ENCODE measurements around the gene LCP1. TPM values are rescaled to one million over a fixed set of nuclear protein-coding genes. Genes with fewer than 3 reads are reported as not detected.

The LCP1 gene
- polyA plus RNA-seq, 10 donors: 7.2 to 34.3 (median 12.9) TPM

DNA sequence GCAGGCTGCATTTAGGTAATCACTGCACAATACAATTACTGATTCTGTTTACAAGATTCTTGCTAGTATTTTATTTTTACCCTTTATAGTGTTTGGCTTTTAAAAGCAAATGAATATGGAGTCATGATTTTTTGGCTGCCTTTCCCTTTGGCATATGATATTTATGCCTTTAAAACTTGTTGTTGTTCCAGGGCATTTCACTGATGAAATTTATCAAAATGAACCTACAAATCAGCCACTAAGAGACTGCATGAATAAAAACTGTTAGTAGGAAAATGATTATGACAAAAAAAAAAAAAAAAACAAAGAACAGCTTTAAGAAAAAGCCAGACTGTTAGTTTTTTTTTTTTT, 79.7 kb downstream of the LCP1 start:
- no peak for DNase-seq

DNA sequence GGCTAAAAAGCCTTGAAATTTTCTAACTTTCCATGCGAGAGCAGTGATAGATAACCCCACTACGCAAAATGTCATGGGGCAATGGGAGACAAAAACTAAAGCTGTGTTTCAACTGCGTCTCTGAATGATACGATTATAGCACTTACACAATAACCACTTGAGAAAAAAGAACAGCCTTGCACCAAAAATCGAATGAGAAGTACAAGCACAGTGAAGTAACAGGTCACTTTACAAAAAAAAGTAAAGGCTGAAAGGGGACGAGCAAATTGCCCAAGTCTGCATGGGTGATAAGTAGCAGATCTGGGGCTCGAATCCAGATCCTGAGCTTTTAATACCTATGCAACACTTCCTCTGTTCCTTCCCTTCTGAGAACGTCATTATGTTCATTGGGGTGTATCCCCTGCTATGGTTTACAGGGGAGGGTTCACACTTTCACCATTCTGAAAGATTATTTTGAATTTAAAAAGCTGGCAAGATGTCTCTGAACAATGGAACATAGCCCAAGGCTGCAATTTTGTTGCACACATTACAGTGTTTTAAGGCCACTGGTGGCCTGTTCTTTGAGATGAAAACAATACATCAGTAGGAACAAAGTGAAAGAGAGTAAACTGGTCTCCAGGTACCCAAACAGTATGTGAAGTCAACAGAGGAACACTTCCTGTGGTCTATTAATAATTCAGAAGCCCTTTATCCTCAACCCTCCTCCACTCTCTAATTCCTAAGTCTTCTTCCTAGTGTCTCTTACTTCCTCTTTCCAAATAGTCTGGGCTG, 80.3 kb downstream of the LCP1 start:
- no peak for DNase-seq

DNA sequence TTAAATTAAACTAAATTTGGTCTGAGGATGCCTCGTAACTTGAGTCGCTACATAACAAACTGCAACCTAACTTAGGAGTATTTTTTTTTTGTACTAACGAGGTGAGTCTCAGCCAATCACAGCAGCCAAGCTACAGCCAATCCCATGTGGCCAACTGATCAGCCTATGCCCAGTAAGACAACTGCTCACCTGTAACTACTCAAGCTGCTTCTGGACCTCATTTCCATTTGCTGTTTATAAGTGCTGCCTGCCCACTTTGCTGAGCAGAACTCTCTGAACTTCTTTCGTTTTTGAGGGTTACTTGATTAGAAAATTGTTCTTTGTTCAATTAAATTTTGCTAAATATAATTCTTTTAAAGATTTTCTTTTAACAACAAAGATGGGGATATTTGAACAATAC, 81.0 kb downstream of the LCP1 start:
- DNase-seq: no peak

DNA sequence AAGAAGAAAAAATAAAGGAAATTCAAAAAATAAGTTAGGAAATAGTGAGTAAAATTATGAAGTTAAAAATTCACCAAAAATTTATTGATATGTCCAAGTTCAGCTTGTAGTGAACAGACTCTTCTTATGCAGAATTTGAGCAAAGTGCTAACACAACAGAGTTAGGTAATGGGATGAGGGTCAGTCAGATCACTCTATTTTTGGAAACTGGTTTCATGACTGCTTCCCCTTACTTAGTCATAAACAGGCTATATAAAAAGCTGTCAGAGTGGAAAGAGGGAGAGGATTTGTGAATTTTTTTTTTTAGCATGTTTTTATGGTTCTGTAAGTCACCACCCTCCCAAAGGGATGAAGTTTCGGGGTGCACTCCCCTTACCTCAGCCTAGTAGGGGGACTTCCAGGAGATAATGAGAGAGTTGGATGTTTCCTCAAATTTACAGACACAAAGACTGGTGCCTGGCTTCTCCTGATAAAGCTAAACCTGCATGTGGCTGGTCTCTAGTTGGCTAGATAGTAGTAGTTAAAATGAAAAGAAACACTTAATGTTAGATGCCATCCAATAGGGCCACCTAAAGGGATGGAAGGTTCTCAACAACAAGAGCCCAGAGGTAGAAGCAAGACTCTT, 81.7 kb downstream of the LCP1 start:
- no peak for DNase-seq

DNA sequence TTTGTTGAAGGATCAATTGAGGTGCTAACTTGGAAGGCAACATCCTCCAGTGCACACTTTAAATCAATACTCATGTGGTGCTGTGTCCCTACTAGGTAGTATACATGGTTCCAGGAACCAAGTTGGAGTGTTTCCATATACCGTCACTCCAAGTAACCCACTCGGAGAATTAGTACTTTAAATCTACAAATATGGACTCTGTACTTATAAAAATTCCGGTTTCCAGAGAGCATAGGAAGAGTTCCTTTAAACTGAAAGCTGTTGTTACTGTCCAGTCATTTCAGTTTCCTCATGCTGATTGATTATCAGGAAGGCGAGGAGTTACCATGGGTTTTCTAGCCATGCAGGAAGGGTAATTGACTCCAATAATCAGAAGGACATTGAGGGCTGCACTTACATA, 84.3 kb downstream of the LCP1 start:
- no peak for DNase-seq

DNA sequence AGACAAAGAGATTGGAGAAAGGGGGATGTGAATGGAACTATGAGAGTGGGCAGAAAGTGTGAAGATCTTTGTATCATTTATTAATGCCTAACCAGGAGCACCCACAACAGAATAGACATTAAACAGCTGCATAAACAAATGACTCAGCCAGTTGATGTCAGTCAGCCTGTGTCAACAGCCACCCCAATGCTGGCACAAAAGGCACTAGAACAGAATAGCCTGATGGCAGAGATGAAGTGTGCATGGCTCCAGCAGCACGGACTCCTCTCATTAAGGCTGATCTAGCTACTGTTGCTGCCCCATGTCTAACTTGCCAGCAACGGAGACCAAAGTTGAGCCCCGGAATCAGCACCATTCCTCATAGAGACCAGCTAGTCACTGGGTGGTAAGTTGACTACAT, 85.0 kb downstream of the LCP1 start:
- no peak for DNase-seq

DNA sequence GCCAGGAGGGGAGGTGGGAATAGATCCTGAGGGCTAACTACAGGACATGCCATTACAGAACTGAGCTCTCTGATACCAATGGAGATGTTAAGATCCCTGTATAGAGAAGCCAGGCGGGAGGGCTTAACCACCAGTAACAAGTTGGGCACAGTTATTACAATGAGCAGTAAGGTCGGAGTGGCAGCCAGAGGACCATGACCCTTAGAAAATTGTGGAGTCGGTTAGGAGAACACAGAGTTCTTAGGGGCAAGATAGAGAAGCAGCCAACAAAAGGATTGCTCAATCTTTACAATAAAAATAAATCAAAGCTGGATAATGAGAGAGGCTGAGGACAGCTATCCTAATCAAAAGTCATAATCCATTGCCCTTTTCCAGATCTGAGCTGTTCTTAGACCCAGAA, 87.5 kb downstream of the LCP1 start:
- no peak for DNase-seq

DNA sequence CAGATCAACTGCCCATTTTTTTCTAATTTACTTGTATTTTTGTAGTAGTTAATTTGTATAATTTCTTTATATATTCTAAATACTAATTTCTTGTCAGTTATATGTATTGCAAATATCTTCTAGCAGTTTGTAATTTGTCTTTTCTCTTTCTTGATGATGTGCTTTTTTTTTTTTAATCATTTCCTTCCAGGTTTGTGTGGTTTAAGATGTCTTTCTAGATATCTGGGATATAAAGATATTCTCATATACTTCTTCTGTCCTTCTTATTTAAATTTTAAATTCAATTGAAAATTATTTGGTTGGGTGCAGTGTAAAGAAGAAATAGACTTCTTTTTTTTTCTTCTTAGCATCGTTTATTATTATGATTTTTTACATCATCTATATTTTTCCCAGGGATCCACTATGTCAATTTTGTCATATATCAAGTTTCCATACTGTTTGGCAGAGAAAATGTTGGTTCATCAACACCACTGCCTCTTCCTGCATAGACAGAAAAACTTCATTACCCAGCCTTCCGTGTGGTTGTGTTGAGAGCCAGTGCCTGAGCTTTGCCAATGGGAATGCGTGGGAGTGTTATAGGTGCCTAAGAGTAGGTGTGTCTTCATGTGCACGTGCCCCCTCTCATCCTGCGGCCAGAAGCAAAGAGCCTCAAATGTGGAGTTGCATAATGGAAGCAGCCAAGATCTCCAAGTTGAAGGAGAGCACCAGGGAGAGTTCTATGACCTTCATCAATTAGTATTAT, 93.0 kb downstream of the LCP1 start:
- DNase-seq: no peak

DNA sequence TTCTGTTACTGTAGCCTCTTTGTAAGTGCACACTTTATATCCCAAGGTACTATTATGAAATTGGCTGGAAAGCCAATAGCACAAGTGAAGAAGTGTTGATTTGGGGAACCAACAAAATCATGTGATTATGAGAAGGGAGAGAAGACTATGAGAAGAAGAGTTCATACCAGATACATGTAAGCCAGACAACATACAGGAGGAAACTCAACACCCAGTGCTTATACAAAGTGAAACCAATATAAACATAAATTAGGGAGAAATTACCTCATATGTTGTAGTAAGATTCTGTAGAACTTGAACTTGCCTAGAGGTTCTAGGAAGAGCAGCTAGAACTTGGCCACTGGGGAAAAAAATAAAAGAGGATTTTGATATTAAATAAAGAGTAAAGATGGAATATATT, 94.5 kb downstream of the LCP1 start:
- DNase-seq: no peak

DNA sequence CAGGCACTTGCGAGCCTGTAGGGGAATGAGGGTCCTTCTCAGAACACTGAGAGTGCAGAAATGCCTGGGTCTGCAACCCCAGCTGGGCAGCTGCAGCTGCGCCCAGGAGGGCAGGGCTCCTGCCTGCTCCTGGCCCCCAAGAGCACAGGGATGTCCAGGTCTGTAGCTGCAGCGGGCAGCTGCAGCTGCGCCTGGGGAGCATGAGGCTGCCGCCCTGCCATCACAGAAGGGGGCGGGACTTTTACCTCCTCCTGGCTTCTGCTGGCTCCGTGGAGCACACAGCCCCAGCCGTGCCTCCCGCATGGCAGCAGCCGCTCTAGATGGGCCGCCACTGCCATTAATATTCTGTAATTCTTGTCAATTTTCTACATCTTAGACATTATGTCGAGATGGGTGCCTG, 95.0 kb downstream of the LCP1 start:
- DNase-seq: no peak

DNA sequence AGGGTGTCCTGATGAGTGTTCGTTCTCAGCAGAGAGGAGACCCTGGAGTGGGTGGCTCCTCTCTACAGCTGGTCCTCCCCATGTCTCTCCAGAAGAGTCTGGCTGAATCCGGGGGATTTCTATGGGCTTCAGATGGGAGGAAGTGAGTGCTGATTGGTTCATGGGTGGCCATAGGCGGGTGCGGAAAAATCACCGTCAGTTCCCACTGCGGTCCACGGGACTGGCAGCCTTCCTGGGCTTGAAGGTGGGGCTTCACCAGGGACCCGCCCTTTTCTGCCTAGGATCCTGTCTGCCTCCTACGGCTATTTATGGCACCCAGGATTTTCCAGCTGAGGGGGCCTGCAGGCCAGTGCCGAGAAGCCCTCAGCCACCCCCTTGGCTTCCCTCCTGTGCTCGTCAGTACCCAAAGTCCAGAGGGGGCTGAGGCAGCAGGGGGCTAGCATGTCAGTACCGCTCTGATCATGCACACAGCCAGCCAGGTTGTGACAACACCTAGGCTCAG, 95.5 kb downstream of the LCP1 start:
- no peak for DNase-seq

DNA sequence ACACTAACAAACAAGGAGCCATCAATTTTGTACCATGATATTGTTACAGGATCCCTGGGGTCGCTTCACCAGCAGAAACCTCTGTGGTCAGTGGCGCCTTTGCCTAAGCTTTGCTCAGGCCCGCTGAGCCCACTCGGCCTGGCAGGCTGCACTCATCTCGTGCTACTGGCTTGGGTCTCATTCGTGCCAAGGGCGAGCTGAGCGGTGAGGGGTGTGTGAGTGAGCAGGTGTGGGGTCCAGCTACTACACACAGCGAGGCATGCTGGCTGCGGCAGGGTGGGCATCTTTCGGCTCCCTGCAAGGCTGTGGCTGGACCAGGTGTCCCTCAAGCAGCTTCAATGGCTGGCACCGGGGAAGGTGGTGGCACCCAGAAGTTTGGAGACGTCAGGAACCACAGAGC, 96.2 kb downstream of the LCP1 start:
- DNase-seq: no peak

DNA sequence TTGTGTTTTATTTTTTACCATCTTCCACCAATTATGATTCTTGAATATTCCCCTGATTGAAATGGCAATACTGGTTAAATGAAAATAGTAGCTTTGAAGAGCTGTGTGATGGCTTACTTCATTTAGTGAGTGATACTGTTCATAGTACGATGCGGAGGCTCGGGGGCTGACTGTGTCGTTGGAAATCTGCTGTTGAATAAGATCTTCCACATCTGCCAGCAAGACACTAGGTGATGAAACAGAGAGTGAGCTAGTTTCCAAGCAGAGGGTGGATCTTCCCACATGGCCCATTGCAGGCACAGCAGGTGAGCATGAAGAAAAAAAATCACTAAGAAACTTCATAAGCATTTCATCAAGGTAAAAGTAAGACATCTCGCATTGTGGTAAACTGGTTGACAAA, 99.7 kb downstream of the LCP1 start:
- no peak for DNase-seq

DNA sequence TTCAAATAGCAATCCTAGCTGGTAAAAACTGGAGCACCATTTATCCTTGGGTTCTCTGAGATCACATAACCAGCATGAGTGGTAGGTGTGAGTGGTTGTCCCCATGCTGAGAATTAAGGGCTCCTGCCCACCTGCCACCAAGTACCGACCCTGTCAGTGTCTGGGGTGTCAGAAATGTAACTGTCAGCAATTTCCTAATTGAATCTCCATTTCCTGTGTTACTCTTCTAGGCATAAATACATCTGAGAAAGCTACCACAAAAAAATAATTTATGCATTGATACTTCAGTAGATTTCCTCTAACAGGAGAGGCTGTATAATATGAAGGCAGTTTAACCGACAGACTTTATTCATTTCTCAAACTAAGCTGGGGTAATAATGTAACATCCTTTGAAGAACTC, 102.2 kb downstream of the LCP1 start:
- no peak for DNase-seq

DNA sequence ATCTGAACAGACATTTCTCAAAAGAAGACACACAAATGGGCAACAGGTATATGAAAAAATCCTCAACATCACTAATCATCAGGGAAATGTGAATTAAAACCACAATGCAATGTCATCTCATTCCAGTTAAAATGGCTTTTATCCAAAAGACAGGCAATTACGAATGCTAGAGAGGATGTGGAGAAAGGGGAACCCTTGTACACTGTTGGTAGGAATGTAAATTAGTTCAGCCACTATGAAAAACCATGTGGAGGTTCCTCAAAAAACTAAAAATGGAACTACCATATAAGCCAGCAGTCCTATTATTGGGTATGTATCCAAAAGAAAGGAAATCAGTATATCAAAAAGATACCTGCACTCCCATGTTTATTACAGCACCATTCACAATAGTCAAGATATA, 104.7 kb downstream of the LCP1 start:
- DNase-seq: no peak

DNA sequence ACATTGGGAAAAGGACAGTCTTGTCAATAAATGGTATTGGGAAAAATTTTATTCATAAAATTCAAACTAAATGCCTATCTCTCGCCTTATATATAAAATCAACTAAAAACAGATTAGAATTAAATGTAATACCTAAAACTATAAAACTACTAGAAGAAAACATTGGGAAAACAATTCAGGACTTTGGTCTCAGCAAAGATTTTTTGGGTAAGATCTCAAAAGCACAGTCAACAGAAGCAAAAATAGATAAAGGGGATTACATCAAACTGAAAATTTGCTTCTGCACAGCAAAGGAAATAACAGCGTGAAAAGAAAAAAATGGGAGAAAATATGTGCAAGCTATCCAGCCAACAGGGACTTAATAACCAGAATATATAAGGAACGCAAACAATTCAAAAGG, 105.2 kb downstream of the LCP1 start:
- DNase-seq: no peak

Other genes starting within 250 kb of the LCP1 start
- gene ZC3H13, start 129.4 kb downstream of the LCP1 start, polyA plus RNA-seq (ENCODE audit: insufficient read length in 10 of 10): 10 to 100 TPM; 32.8 to 45.1 (median 37.6) TPM
- gene CPB2, start 77.1 kb downstream of the LCP1 start, polyA plus RNA-seq (ENCODE audit: insufficient read length in 10 of 10): under 1 TPM in 3 of 10 donors, not detected in 7; 0.10 to 0.21 (median 0.14) TPM
- under 1 TPM in 5 of 10 donors, not detected in 5; 0.11 to 0.25 (median 0.14) TPM for gene LRRC63, start 29.8 kb upstream of the LCP1 start, polyA plus RNA-seq (ENCODE audit: insufficient read length in 10 of 10)
- gene RUBCNL, start 205.1 kb upstream of the LCP1 start, polyA plus RNA-seq (ENCODE audit: insufficient read length in 10 of 10): 1 to 10 TPM; 1.6 to 6.0 (median 3.2) TPM